K562 (cell line): ENCODE data around the gene CHD6.

Source experiments
- E2F5 ChIP-seq: sonication (generic); formaldehyde crosslinking; IDR thresholded peaks from 2 replicates; pipeline ENCODE4 v1.8.0; 2022; ENCODE audit warnings: mild to moderate bottlenecking, missing genetic modification reagents
- FOS ChIP-seq: IDR thresholded peaks from 3 replicates; pipeline ENCODE4 v1.6.1; 2011; ENCODE audit not compliant: insufficient read length; ENCODE audit errors: extremely low read depth
- NCOA1 ChIP-seq: fragments of 450-650 bp; IDR thresholded peaks from 2 replicates; pipeline ENCODE4 v1.6.1; 2016; ENCODE audit warnings: low read depth
- RNF219 ChIP-seq: fragments of 250-450 bp; sonication (Bioruptor Pico); IDR thresholded peaks from 2 replicates; pipeline ENCODE4 v1.5.0; 2022; ENCODE audit warnings: mild to moderate bottlenecking
- SIN3A ChIP-seq, 2 experiments: fragments of 150-350 bp in 1 of 2; IDR thresholded peaks; 2 replicates each; pipeline ENCODE4 v1.6.1; 2011 to 2016; ENCODE audit warnings: borderline replicate concordance in 2 of 2, low read depth in 2 of 2, low read length in 2 of 2, mild to moderate bottlenecking in 2 of 2, moderate library complexity in 2 of 2; ENCODE audit not compliant: control insufficient read depth in 1 of 2
- STAT5A ChIP-seq: IDR thresholded peaks from 2 replicates; pipeline ENCODE4 v1.6.1; 2012; ENCODE audit warnings: low read length, inconsistent platforms, borderline replicate concordance
- ZBTB43 ChIP-seq: sonication (generic); formaldehyde crosslinking; IDR thresholded peaks from 2 replicates; pipeline ENCODE4 v1.8.0; 2023; ENCODE audit warnings: mild to moderate bottlenecking, missing genetic modification reagents
- ZHX1 ChIP-seq: fragments of 150-350 bp; conservative IDR thresholded peaks from 2 replicates; pipeline ENCODE4 v1.6.1; 2014; ENCODE audit warnings: low read length

GRCh38 chr20:41365777-41366545, 252.2 kb downstream of the CHD6 start:
- no peak for TF ChIP-seq STAT5A
- TF ChIP-seq ZHX1 = no peak
- no peak for TF ChIP-seq E2F5 (CRISPR knock-in tag)
- TF ChIP-seq NCOA1 = no peak
- no peak for TF ChIP-seq ZBTB43 (CRISPR knock-in tag)
- no peak for TF ChIP-seq FOS
- TF ChIP-seq RNF219 (CRISPR knock-in tag) = no peak
- no peak for TF ChIP-seq SIN3A (IDR thresholded peaks at IDR 0.05; ENCODE audit: borderline replicate concordance in 2 of 2, control insufficient read depth in 1 of 2, low read depth in 2 of 2, low read length in 2 of 2)
